Measurements from ENCODE around the gene SNRPN. TPM values are rescaled to one million over a fixed set of nuclear protein-coding genes. Genes with fewer than 3 reads are reported as not detected.

SNRPN gene
- 155 and 209 TPM in 2 replicates for total RNA-seq

DNA sequence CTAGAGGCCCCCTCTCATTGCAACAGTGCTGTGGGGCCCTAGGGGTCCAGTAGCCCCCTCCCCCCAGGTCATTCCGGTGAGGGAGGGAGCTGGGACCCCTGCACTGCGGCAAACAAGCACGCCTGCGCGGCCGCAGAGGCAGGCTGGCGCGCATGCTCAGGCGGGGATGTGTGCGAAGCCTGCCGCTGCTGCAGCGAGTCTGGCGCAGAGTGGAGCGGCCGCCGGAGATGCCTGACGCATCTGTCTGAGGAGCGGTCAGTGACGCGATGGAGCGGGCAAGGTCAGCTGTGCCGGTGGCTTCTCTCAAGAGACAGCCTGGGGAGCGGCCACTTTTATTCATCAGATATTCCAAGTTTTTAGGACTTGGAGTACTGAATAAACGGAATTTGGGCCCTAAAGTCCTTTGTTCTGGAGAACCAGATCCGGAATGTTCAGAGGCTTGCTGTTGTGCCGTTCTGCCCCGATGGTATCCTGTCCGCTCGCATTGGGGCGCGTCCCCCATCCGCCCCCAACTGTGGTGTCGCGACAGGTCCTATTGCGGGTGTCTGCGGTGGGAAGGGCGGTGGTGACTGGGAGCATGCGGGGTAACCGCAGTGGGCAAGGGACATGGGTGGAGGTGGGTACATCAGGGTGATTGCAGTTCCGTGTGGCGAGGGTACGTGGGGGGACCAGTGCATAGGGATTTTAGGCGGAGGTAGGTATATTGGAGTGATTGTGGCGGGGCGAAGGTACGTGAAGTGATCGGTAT, at the start of gene SNRPN, which contains the start of gene SNURF:
SNRPN (plus strand) TSS at position 205 of the 748 bp plus-strand sequence. CDS start 19,467 bp downstream, outside the sequence.
SNURF (plus strand) TSS at position 205 of the 748 bp plus-strand sequence; CDS start at position 267, 62 bp downstream.

Other genes with a start within 250 kb of the SNRPN start
- gene SNURF, start within 50 bp of the SNRPN start, total RNA-seq, result 26.2 and 40.3 TPM in 2 replicates

Data from smooth muscle cell of the pulmonary artery (primary cell).